ENCODE measurements around the gene CYP2W1. TPM values are rescaled to one million over a fixed set of nuclear protein-coding genes. Genes with fewer than 3 reads are reported as not detected.
A peak's percentile ranks its signal among the peaks of the same experiment; 100 is the strongest.

Gene CYP2W1
- total RNA-seq, 1 donor from 2014 or later: not detected

DNA sequence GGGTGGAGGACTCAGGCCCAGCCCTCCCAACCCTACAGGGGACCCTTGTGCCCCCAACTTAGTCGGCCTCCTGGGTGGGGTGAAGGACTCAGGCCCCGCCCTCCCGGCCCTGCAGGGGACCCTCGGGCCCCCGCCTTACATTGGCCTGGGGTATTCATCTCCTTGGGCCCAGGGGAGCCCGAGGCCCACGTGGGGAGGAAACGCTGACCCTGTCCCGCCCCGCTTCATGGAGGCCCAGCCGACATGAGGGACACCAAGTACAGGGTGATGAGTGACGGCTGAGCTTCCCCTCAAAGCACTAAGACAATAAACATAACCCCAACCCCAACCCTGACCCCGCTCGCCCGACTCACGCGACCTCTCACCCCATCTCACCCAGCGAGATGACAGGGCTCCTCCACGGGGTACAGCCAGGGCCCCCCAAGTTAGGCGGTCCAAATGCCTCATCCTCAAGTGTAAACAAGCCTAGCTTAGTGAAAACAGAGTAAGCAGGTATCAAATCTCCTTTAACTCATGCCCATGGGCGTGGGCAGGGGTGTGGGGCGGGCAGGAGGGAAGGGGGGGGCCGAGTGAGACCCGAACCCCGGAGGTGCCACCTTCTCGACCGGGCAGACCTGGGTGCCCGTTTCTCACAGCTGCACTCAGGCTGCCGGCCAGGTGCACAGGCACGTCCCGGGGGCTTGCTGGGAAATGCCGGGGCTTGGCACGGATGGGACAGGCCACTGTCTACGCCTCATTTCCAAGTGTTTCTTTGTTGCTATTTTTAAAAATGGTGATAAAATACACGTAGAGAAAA, 8.2 kb downstream of the CYP2W1 start:
- intact Hi-C loops (cut with DNase I): loop anchor here (5.0 kb wide), 1 partner anchor 186 kb away; no protein-coding TSS in a partner anchor
- no peak overlapping the region for H3K4me3 ChIP-seq
- TF ChIP-seq, protein P1, sequence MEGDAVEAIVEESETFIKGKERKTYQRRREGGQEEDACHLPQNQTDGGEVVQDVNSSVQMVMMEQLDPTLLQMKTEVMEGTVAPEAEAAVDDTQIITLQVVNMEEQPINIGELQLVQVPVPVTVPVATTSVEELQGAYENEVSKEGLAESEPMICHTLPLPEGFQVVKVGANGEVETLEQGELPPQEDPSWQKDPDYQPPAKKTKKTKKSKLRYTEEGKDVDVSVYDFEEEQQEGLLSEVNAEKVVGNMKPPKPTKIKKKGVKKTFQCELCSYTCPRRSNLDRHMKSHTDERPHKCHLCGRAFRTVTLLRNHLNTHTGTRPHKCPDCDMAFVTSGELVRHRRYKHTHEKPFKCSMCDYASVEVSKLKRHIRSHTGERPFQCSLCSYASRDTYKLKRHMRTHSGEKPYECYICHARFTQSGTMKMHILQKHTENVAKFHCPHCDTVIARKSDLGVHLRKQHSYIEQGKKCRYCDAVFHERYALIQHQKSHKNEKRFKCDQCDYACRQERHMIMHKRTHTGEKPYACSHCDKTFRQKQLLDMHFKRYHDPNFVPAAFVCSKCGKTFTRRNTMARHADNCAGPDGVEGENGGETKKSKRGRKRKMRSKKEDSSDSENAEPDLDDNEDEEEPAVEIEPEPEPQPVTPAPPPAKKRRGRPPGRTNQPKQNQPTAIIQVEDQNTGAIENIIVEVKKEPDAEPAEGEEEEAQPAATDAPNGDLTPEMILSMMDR (IDR thresholded peaks at IDR 0.05): no peak
- no peak for DNase-seq (ENCODE audit: low spot score in 2 of 2)
- no peaks in the 10 kb centered on the region for H3K9me3 ChIP-seq
- peaks cover 0 to 3% of the 10 kb centered on the region in 2 donors for H3K4me1 ChIP-seq
- H3K27me3 ChIP-seq: peaks cover 16% of the 10 kb centered on the region
- no peak overlapping the region for H3K27ac ChIP-seq
- peaks cover 9 to 10% of the 10 kb centered on the region in 2 donors for H3K36me3 ChIP-seq

DNA sequence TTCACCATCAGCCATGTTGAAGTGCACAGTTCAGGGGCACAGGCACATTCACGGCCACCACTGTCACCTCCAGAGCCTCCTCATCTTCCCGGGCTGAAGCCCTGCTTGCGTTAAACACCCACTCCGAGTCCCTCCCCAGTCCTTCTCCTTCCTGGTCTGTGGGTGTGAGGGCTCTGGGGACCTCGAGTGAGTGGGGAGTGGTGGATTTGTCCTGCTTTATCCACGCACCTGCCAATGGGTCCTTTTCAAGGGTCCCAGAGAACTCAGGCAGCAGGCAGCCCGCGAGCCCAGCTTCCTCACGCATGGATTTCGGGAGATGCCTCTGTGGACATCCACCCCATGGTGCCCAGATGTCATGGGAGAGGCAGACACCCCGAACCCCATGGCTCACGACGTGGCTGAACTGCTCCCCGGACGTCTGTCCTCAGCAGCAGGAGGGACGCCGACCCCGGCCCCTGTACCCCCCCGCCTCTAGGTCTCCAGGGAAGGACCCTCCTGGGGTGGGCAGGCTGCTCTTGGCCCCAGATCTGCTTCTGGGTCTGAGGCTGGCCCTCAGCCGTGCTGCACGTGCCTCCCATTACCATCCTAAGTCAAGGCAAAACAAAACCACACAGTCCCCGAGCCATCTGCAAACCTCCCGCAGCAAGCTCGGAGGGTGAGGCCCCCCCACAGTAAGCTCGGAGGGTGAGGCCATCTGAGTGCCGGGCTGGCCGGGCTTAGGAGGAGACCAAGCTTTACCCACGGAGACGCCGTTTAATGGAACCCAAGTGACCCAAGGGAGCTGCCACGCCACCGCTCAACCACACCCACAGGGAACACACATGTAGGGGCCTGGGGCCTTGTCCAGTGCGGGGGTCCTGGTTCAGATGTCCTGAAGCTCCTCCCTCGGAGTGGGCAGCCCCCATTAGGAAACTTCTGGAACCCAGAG, 9.0 kb downstream of the CYP2W1 start:
- peaks cover 0 to 3% of the 10 kb centered on the region in 2 donors for H3K4me1 ChIP-seq
- no peak overlapping the region for H3K27ac ChIP-seq
- H3K9me3 ChIP-seq: no peaks in the 10 kb centered on the region
- no peak overlapping the region for H3K4me3 ChIP-seq
- H3K36me3 ChIP-seq: peaks cover 14 to 18% of the 10 kb centered on the region in 2 donors
- intact Hi-C loops (cut with DNase I): loop anchor here (2.0 to 5.0 kb wide), 3 partner anchors 37 to 185 kb away; no protein-coding TSS in a partner anchor
- no peak for DNase-seq (ENCODE audit: low spot score in 2 of 2)
- TF ChIP-seq, protein P1 (IDR thresholded peaks at IDR 0.05): no peak
- peaks cover 16% of the 10 kb centered on the region for H3K27me3 ChIP-seq

DNA sequence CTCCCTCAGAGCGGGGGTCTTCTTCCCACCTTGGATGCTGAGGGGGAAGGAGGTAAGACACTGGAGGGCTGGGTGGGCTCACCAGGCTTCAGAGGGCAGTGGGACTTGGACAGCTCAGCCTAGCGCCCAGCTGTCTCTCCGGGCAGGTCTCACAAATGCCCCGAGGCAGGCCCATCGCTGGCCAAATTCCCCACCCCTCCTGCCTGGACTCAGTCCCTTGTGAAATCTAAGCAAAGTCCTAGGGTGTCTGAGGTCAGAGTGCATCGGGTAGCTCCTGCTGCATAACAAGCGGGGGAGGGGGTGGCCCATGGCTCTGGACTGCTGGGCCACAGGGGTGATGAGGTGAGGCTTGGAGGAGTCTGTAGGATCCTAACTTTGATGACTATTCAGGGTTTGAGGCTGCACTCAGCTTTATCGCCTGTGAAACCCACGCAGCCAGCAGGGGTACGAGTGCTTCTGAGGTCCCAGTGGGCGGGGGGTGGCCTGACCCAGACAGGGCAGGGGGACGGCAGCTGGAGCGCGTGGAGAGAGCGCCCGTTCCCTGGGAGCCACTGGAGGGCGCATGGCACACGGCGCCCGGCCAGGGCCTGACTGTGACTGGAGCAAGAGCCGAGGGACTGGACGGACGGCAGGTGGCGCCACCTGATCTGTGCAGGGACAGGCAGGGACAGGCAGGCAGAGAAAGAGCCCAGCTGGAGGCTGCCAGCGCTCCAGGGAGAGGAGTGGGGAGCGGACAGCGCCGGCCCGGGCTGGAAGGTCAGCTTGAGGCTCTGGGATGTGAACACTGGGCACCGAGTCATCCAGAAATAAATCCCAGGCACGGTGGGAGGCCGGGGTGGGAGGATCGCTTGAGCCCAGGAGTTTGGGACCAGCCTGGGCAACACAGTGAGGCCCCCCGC, 10.0 kb downstream of the CYP2W1 start:
- Histone ChIP-seq H3K9me3 (no peaks in the 10 kb centered on the region), H3K4me1 (peaks cover 0 to 3% of the 10 kb centered on the region in 2 donors), H3K27ac (no peak overlapping the region), H3K27me3 (peaks cover 16% of the 10 kb centered on the region), H3K4me3 (no peak overlapping the region), H3K36me3 (peaks cover 21 to 28% of the 10 kb centered on the region in 2 donors)
- TF ChIP-seq, protein P1 (IDR thresholded peaks at IDR 0.05): peak; percentile 100
- DNase-seq (ENCODE audit: low spot score in 2 of 2): peak; percentile 81 to 97
- intact Hi-C loops (cut with DNase I): loop anchor here (1.0 to 5.0 kb wide), 4 partner anchors 36 to 184 kb away; no protein-coding TSS in a partner anchor

DNA sequence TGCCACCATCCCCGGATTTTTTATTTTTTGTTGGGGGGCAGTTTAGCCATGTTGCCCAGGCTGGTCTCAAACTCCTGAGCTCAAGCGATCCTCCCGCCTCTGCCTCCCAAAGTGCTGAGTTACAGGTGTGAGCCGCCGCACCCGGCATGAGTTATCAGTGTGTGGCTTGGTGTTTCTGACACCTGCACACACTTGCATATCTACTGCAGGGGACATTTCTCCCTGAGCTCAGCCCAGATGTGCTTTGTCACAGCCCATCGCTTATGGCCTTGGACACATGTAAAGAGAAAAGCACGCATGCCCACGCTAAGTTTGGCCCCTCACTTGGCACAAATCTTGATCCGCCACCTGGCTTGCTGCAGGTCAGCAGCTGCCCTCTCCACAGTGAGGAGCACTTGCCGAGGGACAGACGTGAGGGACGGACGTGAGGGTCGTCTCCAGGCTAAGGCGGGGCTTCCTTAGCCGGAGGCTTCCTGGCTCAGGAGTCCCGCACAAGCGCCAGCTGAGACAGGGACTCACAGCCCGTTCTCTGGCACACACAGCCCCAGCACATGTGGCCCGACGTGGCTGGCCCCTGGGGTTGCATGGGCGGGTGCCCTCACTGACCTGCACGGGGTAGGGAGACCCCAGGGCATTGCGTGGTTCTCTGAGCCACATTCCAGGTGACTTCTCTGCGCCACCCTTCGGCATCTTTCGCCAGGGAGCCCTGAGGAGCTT, 11.8 kb downstream of the CYP2W1 start:
- no peak for DNase-seq (ENCODE audit: low spot score in 2 of 2)
- H3K4me3 ChIP-seq: no peak overlapping the region
- H3K27me3 ChIP-seq: peaks cover 8% of the 10 kb centered on the region
- H3K9me3 ChIP-seq: no peaks in the 10 kb centered on the region
- TF ChIP-seq, protein P1 (IDR thresholded peaks at IDR 0.05): no peak
- H3K4me1 ChIP-seq: peaks cover 0 to 3% of the 10 kb centered on the region in 2 donors
- intact Hi-C loops (cut with DNase I): loop anchor here (5.0 kb wide), 1 partner anchor 183 kb away; no protein-coding TSS in a partner anchor
- peaks cover 25 to 41% of the 10 kb centered on the region in 2 donors for H3K36me3 ChIP-seq
- H3K27ac ChIP-seq: no peak overlapping the region

Measured in ascending aorta (tissue), 2 donors.